Peyer's patch (tissue), 4 donors: ENCODE data around the gene PIAS4.

Experiments
- CTCF ChIP-seq, 6 experiments: fragments of 450-650 bp in 4 of 6; fragments of 200-600 bp in 2 of 6; sonication (generic) in 1 of 6; IDR thresholded peaks; one replicate each; pipeline ENCODE4 v1.5.1; 2017 to 2019; ENCODE audit warnings: antibody characterized with exemption in 6 of 6, mild to moderate bottlenecking in 3 of 6, moderate library complexity in 1 of 6
- POLR2A ChIP-seq, 2 donors: fragments of 450-650 bp; IDR thresholded peaks; one replicate each; pipeline ENCODE4 v1.5.1; 2017; ENCODE audit warnings: antibody characterized with exemption in 2 of 2, mild to moderate bottlenecking in 2 of 2, moderate library complexity in 2 of 2

GRCh38 chr19:4018140-4018613, 10.6 kb downstream of the PIAS4 start:
- TF ChIP-seq CTCF (IDR thresholded peaks at IDR 0.05) (no peak), POLR2A (IDR thresholded peaks at IDR 0.05) (no peak)
